Inferior parietal cortex (tissue), 1 donor: ENCODE results near the gene FCRL4.
A peak's percentile ranks its signal among the peaks of the same experiment; 100 is the strongest.

Source experiments
- DNase-seq: peaks from one replicate; pipeline ENCODE4 v3.0.0-alpha.2; 2016; ENCODE audit errors: extremely low spot score

FCRL4 gene

DNA sequence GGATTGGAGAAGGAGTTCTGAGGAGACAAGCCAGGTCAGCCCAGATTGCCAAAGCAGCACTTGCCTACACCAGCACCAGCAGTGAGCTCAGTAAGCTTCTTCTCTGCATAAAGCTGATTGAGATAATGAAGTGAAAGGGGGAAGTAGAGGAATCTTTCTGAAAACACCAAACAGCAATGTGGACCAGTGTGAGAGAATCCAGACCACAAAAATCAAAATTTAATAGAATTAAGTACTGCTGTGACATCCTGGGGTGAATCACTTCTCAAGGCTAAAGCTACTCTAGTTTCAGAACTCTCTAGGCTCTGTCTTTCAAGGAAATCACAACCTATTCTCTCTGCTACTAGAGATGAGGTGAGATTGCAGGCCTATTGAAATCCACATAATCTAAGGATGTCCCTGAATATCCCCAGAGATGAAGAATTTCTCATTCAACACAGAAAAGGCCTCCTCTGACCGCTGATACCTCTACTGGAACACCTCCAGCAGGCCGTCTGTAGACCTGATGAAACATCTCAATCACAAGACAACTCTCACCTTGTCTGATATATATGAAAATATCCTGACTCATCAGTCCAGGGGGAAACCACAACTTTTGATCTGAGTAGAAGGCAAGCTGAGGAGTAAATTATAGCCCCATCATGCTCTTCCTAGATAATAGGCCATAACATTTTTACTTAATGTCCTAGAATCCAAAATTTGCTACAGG lies at the start of gene FCRL4:
Gene FCRL4 (minus strand): TSS at position 127 of the 709 bp plus-strand sequence. CDS start 141 bp downstream, outside the sequence.
- DNase-seq, result no peak

DNA sequence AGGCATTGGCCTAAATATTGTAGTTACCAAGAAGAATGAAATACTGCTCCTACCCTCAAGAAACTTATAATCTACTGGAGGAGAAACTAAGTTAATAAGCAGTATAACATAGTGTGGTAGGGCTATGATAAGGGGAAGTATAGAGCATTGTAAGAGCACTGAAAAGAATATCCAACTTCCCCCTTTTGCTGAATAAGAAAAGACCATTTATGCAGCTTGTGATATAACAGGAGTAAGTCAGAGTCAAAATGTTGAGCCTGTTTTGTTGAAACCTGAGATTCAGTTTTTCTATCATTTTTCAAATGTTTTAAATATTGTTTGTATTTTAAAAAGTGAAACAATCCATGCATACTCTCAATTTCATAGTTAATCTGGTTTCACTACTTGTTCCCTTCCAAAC lies 48.3 kb upstream of the FCRL4 start:
- no peak for DNase-seq

DNA sequence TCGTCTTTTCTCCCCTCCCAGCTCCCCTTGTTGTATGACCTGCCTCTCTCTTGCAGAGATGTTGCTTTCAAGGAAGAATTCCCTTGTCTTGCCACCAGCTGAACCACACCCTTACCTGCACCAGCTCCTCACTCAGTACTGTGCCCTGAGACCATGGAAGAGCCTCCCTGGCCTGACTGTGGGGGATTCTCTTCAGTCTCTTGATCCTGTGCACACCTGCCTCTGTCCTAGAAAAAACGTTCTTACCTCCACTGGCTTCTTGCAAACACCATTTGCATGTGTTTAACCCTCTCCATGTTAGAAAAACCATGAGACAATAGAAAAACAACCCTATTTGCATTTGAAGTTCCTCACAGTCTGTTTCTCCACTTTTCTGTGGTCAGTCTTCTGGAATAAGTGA lies 43.3 kb upstream of the FCRL4 start:
- DNase-seq, result no peak

DNA sequence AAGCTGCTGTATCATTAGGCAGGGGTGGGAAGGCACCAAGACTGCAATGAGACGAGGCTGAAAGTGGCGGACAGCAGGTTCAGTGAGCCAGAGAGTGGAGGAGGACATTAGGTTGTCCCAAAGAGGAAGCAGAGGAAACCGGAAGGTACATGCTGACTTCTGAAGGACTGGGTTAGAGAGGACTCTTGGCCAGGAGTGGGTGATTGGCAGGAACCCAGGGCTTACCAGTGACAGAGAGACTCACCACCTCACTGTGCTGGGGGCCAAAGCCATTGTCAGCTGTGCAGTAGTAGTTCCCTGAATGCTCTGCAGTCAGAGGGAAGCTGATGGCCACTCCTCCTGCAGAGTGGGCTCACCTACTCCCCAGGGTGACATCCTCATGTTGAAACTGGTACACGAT lies 41.9 kb upstream of the FCRL4 start:
- no peak for DNase-seq

DNA sequence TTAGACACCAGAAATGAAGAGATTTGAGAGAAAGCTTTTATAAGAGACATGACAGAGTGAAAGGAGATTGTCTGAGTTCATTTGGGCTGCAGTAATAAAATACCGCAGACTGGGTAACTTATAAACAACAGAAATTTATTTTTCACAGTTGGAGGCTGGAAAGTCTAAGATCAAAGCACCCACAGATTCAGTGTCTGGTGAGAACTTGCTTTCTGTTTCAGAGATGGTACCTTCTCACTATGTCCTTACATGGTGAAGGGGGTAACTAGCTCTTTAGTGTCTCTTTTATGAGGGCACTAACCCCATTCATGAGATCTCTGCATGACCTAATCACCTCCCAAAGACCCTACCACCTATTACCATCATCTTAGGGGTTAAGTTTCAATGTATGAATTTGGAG lies 30.9 kb upstream of the FCRL4 start:
- no peak for DNase-seq

DNA sequence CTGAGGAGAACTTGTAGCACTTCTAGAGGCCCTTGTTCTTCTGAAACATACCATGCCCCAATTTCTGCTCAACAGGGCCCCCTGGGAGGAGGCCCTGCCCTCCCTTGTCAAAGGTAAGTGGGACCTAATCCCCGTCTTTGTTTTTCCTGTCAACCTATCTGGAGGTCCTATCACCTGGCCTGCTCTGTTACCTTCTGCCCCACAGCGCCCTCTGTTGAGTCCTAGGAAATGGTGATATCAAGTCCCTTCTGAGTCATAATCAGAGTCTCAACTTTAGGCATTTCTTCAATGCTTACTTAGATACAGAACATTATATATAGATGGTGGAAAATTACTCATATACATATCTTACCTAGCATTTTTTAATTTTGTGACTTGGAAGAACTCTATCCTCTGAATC lies 28.2 kb upstream of the FCRL4 start:
- DNase-seq, result no peak

DNA sequence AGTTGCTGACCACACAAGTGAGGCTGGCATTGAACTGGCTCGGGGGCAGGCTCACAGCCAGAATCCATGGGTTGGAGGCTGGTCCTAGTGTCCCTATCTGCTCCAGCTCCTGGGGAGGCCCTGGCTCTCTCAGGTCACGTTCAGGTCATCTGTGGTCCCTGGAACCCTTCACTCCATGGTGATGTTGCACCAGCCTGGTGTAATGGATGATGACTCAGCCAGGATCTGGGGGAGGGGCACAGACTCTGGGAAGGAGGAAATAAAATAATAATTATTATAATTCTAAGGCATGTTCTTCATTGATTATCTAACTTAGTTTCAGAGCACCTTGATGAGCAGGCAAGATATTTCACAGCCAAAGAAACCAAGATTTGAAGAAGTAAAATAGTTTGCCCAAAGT lies 26.6 kb upstream of the FCRL4 start:
- DNase-seq, result no peak

DNA sequence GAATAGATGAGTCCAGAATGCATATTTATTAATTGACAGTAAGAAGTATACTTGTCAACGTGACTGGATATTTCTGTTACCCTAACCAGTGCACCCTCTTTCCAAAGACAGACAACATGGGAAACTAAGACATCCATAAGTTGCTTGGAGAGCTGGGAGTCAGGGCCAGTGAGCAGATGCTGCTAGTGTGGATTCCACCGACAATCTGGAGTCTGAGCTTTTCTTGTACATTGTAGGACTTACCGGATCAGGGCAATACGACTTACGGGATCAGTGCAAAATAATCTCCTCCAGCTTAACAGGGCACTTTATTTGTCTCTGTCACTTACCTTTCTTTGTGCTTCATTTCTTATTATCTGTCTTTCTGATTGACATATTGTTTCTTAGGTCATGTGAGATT lies 24.6 kb upstream of the FCRL4 start:
- no peak for DNase-seq

DNA sequence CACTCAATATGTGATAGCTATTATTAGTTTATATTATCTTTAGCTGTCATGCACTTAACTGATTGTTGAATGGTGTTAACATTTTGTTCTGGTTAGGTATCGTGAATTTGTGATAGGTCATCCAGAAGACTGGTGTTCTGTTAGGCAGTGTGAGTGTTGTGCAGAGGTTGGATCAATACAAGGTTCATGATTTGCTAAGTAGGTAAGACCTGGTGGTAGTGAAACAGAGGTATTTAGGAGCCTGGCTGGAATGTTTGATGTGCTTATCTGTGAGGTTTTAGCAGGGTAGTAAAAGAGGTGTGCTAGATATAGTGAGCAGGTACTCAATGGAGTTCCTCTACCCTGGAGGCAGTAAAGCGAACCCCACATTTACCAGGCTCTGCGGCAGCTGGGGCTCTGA lies 20.3 kb upstream of the FCRL4 start:
- no peak for DNase-seq

DNA sequence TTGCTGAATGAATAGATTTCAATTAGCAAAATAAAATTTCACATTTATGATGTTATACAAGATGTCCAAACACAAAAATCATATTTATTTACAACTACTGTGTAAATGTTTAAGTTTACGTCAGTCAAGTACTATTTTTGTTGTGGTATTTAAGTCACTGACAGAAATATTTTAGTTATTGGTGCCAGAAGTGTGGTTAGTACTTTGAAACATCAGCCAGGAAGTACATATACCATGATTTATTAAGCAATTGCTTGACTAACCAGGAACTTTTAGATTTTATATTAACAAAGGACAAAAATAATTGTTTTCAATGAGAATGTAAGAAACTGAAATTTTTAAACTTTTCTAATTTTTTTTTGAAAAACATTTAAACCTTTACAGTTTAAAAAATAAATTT lies 2.4 kb upstream of the FCRL4 start:
- DNase-seq, result no peak

DNA sequence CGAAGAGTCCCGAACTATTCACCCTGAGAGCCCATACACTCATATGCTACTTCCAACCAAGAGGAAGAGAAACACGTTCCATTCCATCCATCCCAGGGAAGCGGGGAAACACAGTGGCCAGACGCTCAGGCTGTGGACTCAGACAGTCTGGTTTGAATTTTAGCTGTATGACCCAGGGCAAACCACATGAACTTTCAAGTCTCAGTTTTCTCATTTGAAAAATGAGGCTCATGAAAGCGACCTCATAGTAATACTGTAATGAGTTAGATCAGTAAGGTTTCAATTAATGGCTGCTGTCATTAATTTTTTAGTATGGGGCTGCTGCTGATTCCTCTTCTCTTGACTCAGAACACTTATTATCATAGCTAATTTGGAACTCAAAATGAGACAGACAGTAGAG lies 1.5 kb downstream of the FCRL4 start:
- no peak for DNase-seq

DNA sequence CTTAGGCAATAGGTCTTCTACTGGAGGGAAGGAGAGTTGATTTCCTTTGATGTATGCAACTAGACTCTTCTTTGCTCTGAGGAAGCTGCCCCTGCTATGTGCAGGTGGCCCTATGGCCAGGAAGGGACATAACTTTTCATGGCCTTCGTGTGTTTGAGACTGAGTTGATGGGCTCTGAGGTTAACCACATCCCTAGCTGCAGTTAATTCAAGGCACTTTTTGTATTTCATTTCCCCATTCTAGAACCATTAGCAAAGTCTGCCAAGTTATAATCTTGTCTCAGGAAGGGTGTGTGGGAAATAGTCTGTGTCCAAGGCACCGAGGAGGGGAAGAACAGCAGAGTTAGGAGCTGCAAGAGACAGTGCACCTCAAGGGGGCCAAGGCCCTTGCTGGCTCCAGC lies 2.5 kb downstream of the FCRL4 start:
- DNase-seq, result no peak

DNA sequence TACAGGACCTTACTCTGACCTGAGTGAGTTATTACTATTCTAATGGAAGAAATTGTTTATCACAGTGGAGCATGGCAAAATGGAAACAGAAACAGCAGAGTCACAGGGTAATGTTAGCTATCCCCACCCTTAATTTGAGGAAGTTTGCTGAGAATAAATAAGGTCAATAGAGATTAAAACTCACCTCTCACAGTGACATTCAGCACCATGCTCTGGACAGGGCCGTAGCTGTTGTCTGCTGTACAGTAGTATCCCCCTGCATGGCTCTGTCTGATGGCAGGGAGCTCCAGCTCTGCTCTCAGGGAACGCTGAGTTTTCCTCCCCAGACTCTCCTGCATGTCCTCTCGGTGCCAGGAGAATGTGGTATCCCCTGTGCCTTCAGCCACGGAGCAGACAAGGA lies 11.9 kb downstream of the FCRL4 start:
- no peak for DNase-seq

DNA sequence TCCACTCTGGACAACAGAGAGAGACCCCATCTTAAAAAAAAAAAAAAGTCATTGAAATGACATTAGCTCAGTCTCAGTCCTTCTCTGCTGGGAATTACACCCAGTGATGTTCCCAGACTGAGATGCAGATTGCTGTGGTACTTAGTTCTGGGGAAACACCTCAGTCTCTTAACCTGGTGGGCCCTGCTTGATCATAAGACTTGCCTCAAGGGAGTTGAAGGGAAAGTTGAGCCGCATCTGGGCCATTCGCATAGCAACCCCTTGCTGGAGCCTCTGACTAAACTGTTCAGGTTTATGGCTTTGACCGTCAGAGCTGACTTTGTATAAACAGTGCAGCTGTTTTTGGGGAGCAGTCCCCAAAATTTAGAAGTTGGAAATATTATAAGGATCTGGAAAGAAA lies 13.4 kb downstream of the FCRL4 start:
- no peak for DNase-seq

DNA sequence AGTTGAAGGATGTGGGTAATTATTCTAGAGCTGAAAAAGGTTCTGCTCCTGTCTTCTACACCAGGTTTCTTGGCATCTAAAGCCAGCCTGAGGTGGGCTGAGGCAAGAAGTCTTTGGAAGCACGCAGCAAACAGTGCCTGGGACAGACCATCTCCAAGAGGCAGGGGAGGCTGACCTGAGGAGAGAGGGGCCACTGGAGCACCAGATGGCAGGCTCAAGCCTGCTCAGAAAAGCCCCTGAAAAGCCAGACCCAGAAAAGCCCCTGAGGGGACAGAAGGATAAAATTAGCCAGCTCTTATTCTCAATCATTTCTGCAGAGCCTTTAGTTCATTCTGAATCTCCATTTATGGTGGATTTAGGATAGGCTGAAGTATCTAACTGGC lies 17.1 kb downstream of the FCRL4 start:
- DNase-seq, result no peak

DNA sequence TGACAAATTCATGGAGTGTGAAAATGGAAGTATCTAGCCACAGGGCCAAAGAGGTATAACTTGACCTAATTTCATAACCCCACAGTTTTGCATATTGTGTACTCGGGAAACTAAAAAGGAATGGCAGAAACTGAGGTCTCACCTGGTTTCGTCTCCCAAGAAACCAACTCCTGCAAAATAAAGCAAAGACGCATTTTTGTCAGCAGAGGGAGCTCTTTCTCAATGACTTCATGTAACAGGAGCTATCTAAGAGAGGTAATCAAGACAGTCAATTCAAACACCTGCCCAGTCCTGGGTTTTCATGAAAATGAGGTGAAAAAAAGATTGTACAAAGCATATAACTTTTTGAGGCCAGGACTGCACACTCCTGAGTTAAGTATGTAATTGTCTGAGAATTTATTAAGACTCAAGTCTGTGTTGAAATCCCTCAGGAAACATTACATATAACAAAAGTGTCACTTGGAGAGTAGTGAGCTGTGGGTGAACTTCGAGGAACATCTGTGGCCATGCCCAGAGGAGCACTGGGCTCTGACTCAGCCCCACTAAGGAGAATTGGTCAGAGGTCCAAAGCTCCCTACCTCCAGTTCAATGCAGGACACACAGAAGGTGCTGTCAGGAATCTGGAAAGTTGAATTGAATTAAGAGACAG lies 17.6 kb downstream of the FCRL4 start:
- peak; percentile 84 for DNase-seq

DNA sequence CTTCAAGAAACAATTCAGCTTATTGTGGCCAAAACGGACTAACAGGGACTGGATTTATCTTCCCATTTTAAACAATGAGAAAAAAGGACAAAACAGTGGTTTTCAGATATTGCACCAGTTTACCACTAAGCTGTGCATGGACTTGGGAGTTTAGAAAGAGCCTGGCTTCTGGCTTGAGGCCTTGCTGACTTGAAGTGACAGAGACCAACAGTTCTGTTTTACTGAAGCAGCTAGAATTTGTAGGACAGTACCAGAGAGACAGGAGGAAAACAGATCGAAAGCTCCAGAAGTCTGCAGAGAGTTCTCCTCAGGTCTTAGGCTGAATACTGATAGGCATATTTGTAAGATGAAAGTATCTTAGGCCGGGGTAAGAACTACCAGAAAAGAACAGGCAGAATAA lies 20.5 kb downstream of the FCRL4 start:
- DNase-seq, result no peak

DNA sequence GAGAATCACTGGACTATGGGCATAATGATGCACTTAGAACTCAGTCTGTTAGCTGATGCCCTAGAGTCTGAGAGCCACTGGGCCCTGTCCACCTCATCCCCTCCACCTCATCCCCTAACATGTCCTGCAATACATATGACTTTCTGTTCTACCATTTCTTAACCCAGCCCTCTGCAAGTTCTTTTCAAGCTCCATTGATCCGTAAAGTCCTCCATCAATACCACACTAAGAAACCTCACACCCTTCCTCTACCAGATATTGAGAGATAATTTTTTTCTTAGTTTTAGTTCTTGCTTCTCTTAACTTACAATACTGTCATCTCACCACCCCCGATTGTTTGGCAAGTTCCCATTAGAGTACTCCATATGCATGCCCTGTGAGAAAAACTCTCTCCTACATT lies 22.1 kb downstream of the FCRL4 start:
- no peak for DNase-seq

DNA sequence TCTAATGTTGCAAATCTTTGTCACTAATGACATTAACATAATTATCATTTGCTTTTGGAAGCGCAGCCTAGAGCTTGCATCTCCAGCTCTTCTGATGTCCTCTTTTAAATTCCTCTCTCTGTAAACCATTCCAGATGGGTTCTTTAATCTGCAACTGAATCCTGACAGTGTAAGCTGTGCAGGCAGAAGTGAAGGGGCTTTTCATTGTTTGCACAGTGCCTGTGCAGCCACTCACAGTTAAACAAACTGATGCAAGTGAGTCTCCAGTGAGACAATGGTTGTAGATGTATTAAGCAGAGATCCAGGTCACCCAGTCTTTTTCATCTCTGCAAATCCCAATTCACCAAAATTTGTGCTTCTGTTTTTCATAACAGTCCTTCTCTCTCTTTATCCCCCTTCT lies 23.0 kb downstream of the FCRL4 start:
- DNase-seq, result no peak

DNA sequence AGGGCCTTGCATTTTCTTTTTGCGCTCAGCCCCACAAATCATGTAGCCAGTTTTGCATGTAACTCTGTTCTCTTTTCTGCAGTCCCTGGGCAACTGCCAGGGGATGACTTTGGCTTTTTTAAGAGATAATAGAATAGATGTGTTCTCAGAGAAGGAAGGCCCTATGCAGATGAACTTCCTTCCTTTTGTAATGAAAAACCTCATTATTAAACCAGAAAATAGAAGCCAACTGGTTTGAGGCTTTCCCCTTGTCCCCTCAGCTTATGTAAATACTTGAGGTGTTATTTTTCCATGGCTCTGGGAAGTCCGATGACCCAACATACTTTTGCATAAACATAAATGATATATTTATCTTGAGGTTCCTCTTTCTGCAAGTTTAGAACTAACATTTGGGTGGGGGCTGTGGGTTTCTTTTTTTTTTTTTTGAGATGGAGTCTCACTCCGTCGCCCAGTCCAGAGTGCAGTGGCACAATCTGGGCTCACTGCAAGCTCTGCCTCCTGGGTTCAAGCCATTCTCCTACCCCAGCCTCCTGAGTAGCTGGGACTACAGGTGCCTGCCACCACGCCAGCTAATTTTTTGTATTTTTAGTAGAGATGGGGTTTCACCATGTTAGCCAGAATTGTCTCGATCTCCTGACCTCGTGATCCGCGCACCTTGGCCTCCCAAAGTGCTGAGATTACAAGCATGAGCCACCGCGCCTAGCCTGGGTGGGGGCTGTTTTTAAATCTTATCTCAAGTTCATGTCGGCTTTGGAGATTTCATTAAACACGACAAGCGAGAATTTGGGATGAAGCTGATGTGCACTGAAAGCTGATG lies 31.2 kb downstream of the FCRL4 start:
- no peak for DNase-seq

DNA sequence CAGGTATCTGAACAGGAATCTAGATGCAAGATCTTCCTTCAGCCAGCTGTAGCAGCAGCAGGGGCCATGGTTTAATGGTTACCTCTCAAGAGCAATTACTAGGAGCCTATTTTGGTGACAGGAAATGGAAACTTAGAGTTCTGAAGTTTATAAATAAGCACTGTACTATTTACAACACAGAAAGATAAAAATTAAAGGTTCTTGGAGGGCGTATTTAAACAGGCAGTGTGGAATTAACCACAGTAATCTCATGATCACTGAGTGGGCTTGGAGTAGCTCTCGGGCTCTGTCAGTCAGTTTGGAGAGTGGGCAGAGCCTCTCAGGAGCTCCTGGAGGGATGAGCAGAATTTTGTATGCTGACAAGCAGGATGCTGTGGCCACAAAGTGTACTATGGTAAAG lies 35.4 kb downstream of the FCRL4 start:
- DNase-seq, result no peak

DNA sequence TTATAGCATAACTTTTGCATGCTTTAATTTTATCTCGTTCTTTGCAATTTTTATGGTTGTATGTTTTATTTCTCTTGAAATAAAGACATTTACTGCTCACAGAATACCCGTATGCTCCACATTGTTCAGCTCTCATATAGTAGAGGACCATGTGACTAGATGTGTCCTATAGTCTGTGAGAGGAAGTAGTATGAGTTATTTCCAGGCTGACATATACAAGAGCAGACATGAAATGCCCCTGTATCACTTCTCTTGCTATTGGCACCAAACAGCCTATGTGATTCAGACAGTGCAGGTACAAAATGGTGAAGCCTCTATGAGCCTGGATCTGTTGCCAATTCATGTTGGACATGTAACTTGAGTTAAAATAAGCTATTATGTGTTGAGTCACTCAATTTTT lies 39.8 kb downstream of the FCRL4 start:
- DNase-seq, result no peak
